GM03348 (cell line): ENCODE measurements around the gene CPNE2.
A peak's percentile ranks its signal among the peaks of the same experiment; 100 is the strongest.
"Not testable (repeated sequence)": the region's sequence is repeated elsewhere in the genome, so short reads cannot be mapped to it uniquely, and the experiment has no call there.

Experiments used
- DNase-seq: peaks from one replicate; pipeline ENCODE4 v3.0.0; 2012; ENCODE audit warnings: low spot score

The CPNE2 gene

GRCh38 chr16:57098188-57098841 lies 5.9 kb downstream of the CPNE2 start:
- DNase-seq: no peak

- DNase-seq: not testable (repeated sequence)
These were observed 7.6 kb downstream of the CPNE2 start for GRCh38 chr16:57099965-57100364.

- DNase-seq: no peak
These were observed 8.1 kb downstream of the CPNE2 start for GRCh38 chr16:57100445-57100844.

GRCh38 chr16:57102888-57103851 lies 10.8 kb downstream of the CPNE2 start:
- no peak for DNase-seq

- DNase-seq: no peak
These were observed 12.3 kb downstream of the CPNE2 start for GRCh38 chr16:57104706-57105105.

- no peak for DNase-seq
These were observed 12.8 kb downstream of the CPNE2 start for GRCh38 chr16:57105184-57105583.

GRCh38 chr16:57106767-57107166 lies 14.4 kb downstream of the CPNE2 start:
- no peak for DNase-seq

GRCh38 chr16:57107321-57107922 lies 15.0 kb downstream of the CPNE2 start:
- no peak for DNase-seq

GRCh38 chr16:57108432-57108831 lies 16.0 kb downstream of the CPNE2 start:
- DNase-seq: no peak

- not testable (repeated sequence) for DNase-seq
These were observed 17.1 kb downstream of the CPNE2 start for GRCh38 chr16:57109259-57110105.

- no peak for DNase-seq
These were observed 18.6 kb downstream of the CPNE2 start for GRCh38 chr16:57110937-57111336.

- DNase-seq: no peak
These were observed 19.0 kb downstream of the CPNE2 start for GRCh38 chr16:57111420-57111819.

GRCh38 chr16:57112403-57113041 lies 20.1 kb downstream of the CPNE2 start:
- no peak for DNase-seq

- DNase-seq: peak; percentile 33
These were observed 20.7 kb downstream of the CPNE2 start for GRCh38 chr16:57113042-57113453.

GRCh38 chr16:57113664-57114063 lies 21.3 kb downstream of the CPNE2 start:
- no peak for DNase-seq

- DNase-seq: no peak
These were observed 22.8 kb downstream of the CPNE2 start for GRCh38 chr16:57115168-57115513.

- DNase-seq: no peak
These were observed 23.3 kb downstream of the CPNE2 start for GRCh38 chr16:57115514-57116182.

- DNase-seq: no peak
These were observed 26.2 kb downstream of the CPNE2 start for GRCh38 chr16:57118461-57119084.

- DNase-seq: no peak
These were observed 31.0 kb downstream of the CPNE2 start for GRCh38 chr16:57123216-57123973.
